PC-9 (cell line): ENCODE results near the gene GIPC2. TPM values are rescaled to one million over a fixed set of nuclear protein-coding genes. Genes with fewer than 3 reads are reported as not detected.

Experiments used
- BruUV-seq: library from RNA; stranded (reverse); fragments of 400-500 nt; replicated peaks from 2 replicates; lab custom pipeline; 2021; lab: Mats Ljungman, UMichigan
- CTCF ChIA-PET: fragments of 300-600 bp; sonication (Branson Sonifier 250); formaldehyde crosslinking; loops from one replicate; lab custom pipeline; 2022; ENCODE audit warnings: antibody characterized with exemption; lab: Charles Lee
- POLR2A ChIA-PET: fragments of 300-600 bp; sonication (Branson Sonifier 250); formaldehyde crosslinking; loops from one replicate; lab custom pipeline; 2022; ENCODE audit warnings: antibody characterized with exemption; ENCODE audit not compliant: unreplicated experiment; lab: Charles Lee
- DNase-seq, 2 experiments: peaks; one replicate each; pipeline versions ENCODE4 v3.0.0 to v3.0.0-alpha.2; 2015 to 2022; ENCODE audit warnings: mixed read lengths in 1 of 2
- H2AFZ ChIP-seq: fragments of 200-600 bp; sonication (generic); 2 replicates; pipeline ENCODE4 v1.8.1; 2017; ENCODE audit warnings: antibody characterized with exemption
- H3F3A ChIP-seq: fragments of 200-600 bp; sonication (generic); 2 replicates; pipeline ENCODE4 v1.8.1; 2017; ENCODE audit warnings: antibody characterized with exemption, mild to moderate bottlenecking, low read depth; ENCODE audit not compliant: insufficient read depth
- H3K27ac ChIP-seq: fragments of 200-600 bp; sonication (generic); 2 replicates; pipeline ENCODE4 v1.6.1; 2016; ENCODE audit warnings: mixed run types
- H3K27me3 ChIP-seq: fragments of 200-600 bp; sonication (generic); 2 replicates; pipeline ENCODE4 v1.6.1; 2016; ENCODE audit warnings: low read depth, mixed run types; ENCODE audit not compliant: insufficient read depth
- H3K36me3 ChIP-seq: fragments of 200-600 bp; sonication (generic); 2 replicates; pipeline ENCODE4 v1.6.1; 2016; ENCODE audit warnings: low read depth, mixed run types
- H3K4me1 ChIP-seq: fragments of 200-600 bp; sonication (generic); replicated peaks from 2 replicates; pipeline ENCODE4 v1.6.1; 2016; ENCODE audit warnings: mixed run types; ENCODE audit not compliant: insufficient read depth
- H3K4me2 ChIP-seq: fragments of 200-600 bp; sonication (generic); 2 replicates; pipeline ENCODE4 v1.6.1; 2017; ENCODE audit warnings: mixed run types
- H3K4me3 ChIP-seq: fragments of 200-600 bp; sonication (generic); 2 replicates; pipeline ENCODE4 v1.6.1; 2016; ENCODE audit warnings: mixed run types
- H3K79me2 ChIP-seq: fragments of 200-600 bp; sonication (generic); 2 replicates; pipeline ENCODE4 v1.6.1; 2017; ENCODE audit warnings: low read depth, mixed run types
- H3K9me2 ChIP-seq: fragments of 200-600 bp; sonication (generic); 2 replicates; pipeline ENCODE4 v1.8.1; 2017; ENCODE audit warnings: mild to moderate bottlenecking; ENCODE audit not compliant: insufficient read depth
- H3K9me3 ChIP-seq: fragments of 200-600 bp; sonication (generic); 2 replicates; pipeline ENCODE4 v1.8.1; 2016; ENCODE audit warnings: low read depth; ENCODE audit not compliant: insufficient read depth
- H4K20me1 ChIP-seq: fragments of 200-600 bp; sonication (generic); 2 replicates; pipeline ENCODE4 v1.8.1; 2017; ENCODE audit not compliant: insufficient read depth
- EZH2 ChIP-seq: fragments of 200-600 bp; sonication (generic); IDR thresholded peaks from 2 replicates; pipeline ENCODE4 v1.8.0; 2017; ENCODE audit warnings: antibody characterized with exemption, low read depth
- intact Hi-C: fragments of 100-400 bp; cut with micrococcal nuclease; formaldehyde crosslinking; loops from one replicate; pipeline ENCODE4 v1.10.0; 2022; ENCODE audit not compliant: unreplicated experiment
- total RNA-seq: library from RNA; stranded (reverse); gene quantifications from 2 replicates; pipeline ENCODE4 v1.2.3, GENCODE V29; 2021
- TF ChIP-seq, protein P1 (sequence below): fragments of 200-600 bp; sonication (generic); conservative IDR thresholded peaks from 2 replicates; pipeline ENCODE4 v1.6.1; 2017; ENCODE audit warnings: mixed run types, antibody characterized with exemption, mild to moderate bottlenecking, moderate library complexity

Gene GIPC2
- total RNA-seq, 1 experiment from 2014 or later, result 0.20 TPM

DNA sequence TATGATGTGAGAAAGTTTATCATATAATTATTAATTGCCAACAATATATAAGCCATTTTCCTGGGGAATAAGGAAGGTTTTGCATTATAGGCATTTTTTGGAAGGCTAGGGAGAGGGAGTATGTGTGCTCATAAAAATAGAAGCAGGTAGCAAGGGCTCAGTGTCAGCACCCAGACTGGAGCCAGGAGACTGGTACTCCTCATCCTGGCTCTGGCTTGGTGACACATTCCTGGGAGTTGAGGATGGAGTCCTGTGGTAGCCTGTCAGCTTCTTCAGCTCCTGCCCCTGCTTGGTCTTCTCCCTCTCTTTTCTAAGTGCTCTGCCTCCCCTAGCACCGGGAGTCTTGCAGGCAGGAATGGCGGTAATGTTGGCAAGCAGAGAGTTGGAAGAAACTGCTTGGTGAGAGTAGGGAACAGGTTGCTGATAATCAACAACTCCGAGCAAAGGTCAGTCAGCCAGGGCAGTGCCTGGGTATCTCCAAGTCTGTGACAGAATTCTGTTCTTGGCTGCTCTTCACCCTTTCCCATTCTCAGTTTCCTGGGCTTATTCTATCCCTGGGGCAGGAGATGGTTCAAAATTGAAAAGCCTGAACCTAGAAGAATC is 23.0 kb downstream of the GIPC2 start:
- Histone ChIP-seq H3K4me1 (peaks cover 18% of the 10 kb centered on the region; the same call in 1 of the 2 replicates), H3K36me3 (no peaks in the 10 kb centered on the region), H3F3A (peaks cover 10% of the 10 kb centered on the region), H3K79me2 (no peaks in the 10 kb centered on the region), H3K4me3 (no peak overlapping the region), H3K27ac (no peak overlapping the region), H4K20me1 (no peaks in the 10 kb centered on the region), H3K9me3 (no peaks in the 10 kb centered on the region), H3K27me3 (no peaks in the 10 kb centered on the region), H3K9me2 (no peaks in the 10 kb centered on the region), H2AFZ (no peak overlapping the region), H3K4me2 (no peak overlapping the region)
- intact Hi-C loops, result no loop called here
- no peak for DNase-seq
- CTCF ChIA-PET, result no interaction called here
- POLR2A ChIA-PET, result no interaction called here
- TF ChIP-seq, protein P1, sequence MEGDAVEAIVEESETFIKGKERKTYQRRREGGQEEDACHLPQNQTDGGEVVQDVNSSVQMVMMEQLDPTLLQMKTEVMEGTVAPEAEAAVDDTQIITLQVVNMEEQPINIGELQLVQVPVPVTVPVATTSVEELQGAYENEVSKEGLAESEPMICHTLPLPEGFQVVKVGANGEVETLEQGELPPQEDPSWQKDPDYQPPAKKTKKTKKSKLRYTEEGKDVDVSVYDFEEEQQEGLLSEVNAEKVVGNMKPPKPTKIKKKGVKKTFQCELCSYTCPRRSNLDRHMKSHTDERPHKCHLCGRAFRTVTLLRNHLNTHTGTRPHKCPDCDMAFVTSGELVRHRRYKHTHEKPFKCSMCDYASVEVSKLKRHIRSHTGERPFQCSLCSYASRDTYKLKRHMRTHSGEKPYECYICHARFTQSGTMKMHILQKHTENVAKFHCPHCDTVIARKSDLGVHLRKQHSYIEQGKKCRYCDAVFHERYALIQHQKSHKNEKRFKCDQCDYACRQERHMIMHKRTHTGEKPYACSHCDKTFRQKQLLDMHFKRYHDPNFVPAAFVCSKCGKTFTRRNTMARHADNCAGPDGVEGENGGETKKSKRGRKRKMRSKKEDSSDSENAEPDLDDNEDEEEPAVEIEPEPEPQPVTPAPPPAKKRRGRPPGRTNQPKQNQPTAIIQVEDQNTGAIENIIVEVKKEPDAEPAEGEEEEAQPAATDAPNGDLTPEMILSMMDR, result no peak
- no peak for TF ChIP-seq EZH2
- no TSS peak for BruUV-seq

DNA sequence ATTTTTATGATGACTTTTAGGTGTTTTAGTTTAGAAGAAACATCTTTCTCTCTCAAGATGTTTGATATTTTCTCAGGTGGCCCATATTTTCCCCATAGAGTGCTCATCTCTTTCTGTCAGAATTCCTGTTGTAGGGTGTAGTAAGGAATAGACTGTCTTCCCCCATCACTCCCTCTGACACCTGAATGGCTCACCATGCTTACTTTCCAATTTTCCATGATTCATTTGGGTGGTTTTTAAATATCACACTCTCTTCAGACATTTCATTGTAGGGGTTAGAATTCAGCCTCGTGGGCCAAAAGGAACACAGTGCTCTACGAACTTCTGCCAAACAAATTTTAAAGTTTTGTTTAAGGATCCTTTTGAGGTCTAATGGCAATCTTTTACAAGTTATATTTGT is 24.0 kb downstream of the GIPC2 start:
- H3K4me1 ChIP-seq, result peaks cover 18% of the 10 kb centered on the region; the same call in 1 of the 2 replicates
- H2AFZ ChIP-seq, result no peak overlapping the region
- H4K20me1 ChIP-seq, result no peaks in the 10 kb centered on the region
- no peak for DNase-seq
- no peaks in the 10 kb centered on the region for H3K27me3 ChIP-seq
- H3K4me2 ChIP-seq, result no peak overlapping the region
- CTCF ChIA-PET, result no interaction called here
- POLR2A ChIA-PET, result no interaction called here
- no peaks in the 10 kb centered on the region for H3K79me2 ChIP-seq
- peaks cover 10% of the 10 kb centered on the region for H3F3A ChIP-seq
- no peaks in the 10 kb centered on the region for H3K9me2 ChIP-seq
- intact Hi-C loops, result loop anchor here (5.0 kb wide), 1 partner anchor 62 kb away; no protein-coding TSS in a partner anchor
- no peak overlapping the region for H3K4me3 ChIP-seq
- TF ChIP-seq, protein P1, result no peak
- no peak for TF ChIP-seq EZH2
- H3K27ac ChIP-seq, result no peak overlapping the region
- no TSS peak for BruUV-seq
- no peaks in the 10 kb centered on the region for H3K9me3 ChIP-seq
- H3K36me3 ChIP-seq, result no peaks in the 10 kb centered on the region

DNA sequence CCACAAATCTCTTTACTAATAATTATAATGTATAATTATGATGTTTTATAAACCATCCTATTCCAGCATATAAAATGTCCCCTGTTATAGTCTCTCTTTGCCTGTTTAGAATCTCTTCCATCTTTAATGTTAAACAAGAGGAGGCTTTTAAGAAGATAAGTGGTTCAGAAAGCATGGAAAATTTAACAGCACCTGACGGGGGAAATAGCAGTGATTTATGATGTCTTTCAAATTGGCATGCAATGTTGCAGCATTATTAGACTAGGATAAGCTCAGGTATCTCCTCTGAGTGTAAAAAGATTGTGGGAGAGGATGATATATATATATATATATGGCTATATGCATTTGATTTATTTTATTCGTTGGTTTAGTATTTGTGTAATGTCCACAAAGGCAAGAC is 24.4 kb downstream of the GIPC2 start:
- peak overlapping the region; percentile 46 for H3K27ac ChIP-seq
- POLR2A ChIA-PET, result interaction anchor here (0.5 to 0.6 kb wide), 2 partner anchors 65 to 196 kb away, joined by 3 to 5 read pairs; no protein-coding TSS in a partner anchor
- H3K27me3 ChIP-seq, result no peaks in the 10 kb centered on the region
- H3K79me2 ChIP-seq, result no peaks in the 10 kb centered on the region
- H3K4me3 ChIP-seq, result no peak overlapping the region
- CTCF ChIA-PET, result interaction anchor here (0.9 kb wide), 1 partner anchor 44 kb away, joined by 3 read pairs; no protein-coding TSS in a partner anchor
- H3K9me3 ChIP-seq, result no peaks in the 10 kb centered on the region
- no peaks in the 10 kb centered on the region for H3K36me3 ChIP-seq
- peak overlapping the region; percentile 51; the same call in 1 of the 2 replicates for H3K4me2 ChIP-seq
- intact Hi-C loops, result loop anchor here (5.0 kb wide), 1 partner anchor 63 kb away; no protein-coding TSS in a partner anchor
- BruUV-seq, result no TSS peak
- H3K4me1 ChIP-seq, result peaks cover 18% of the 10 kb centered on the region; the same call in 1 of the 2 replicates
- peaks cover 10% of the 10 kb centered on the region for H3F3A ChIP-seq
- DNase-seq, result no peak
- no peaks in the 10 kb centered on the region for H4K20me1 ChIP-seq
- no peaks in the 10 kb centered on the region for H3K9me2 ChIP-seq
- TF ChIP-seq EZH2, result no peak
- TF ChIP-seq, protein P1, result no peak
- no peak overlapping the region for H2AFZ ChIP-seq
